HepG2 (cell line): ENCODE results near the gene ETV5. TPM values are rescaled to one million over a fixed set of nuclear protein-coding genes. Genes with fewer than 3 reads are reported as not detected.

Experiments used
- ATAC-seq: fragments of 200-7000 bp; cut with Tn5 transposase; 3 replicates; pipeline ENCODE4 v1.9.1; 2020; ENCODE audit warnings: mild to moderate bottlenecking, moderate library complexity
- BruUV-seq: library from RNA; stranded (reverse); fragments of 400-500 nt; replicated peaks from 2 replicates; lab custom pipeline; 2021; lab: Mats Ljungman, UMichigan
- CTCF ChIA-PET: fragments of 300-600 bp; formaldehyde crosslinking; extraction: SDS; loops from one replicate; lab custom pipeline; 2021; ENCODE audit warnings: low total read pairs, inconsistent platforms, low intra/inter-chr PET ratio; lab: Yijun Ruan, JAX
- POLR2A ChIA-PET: fragments of 350-600 bp; sonication (Branson Sonifier 250); formaldehyde crosslinking; loops from one replicate; lab custom pipeline; 2020; ENCODE audit warnings: antibody characterized with exemption, inconsistent platforms; lab: Yijun Ruan, JAX
- DNase-seq: peaks from one replicate; pipeline ENCODE4 v3.0.0-alpha.2; 2015; ENCODE audit warnings: low spot score
- FAIRE-seq: peaks from 3 replicates; lab custom pipeline; 2011; peaks lifted over from hg19 to GRCh38; lab: Jason Lieb, UNC
- H2AFZ ChIP-seq: one replicate; pipeline ENCODE4 v1.6.1; 2011; ENCODE audit warnings: low read length, inconsistent platforms
- H3K27ac ChIP-seq: fragments of 300-600 bp; 3 replicates; pipeline ENCODE4 v1.8.0; 2011; ENCODE audit warnings: mixed run types, mild to moderate bottlenecking, mixed read lengths, low read length, inconsistent platforms; ENCODE audit not compliant: insufficient read depth; ENCODE audit errors: extremely low read length
- H3K27me3 ChIP-seq, 2 experiments: fragments of 200-600 bp in 1 of 2; 2 replicates in 1 of 2; 3 replicates in 1 of 2; pipeline versions ENCODE4 v1.6.0 to v1.8.0; 2011; ENCODE audit warnings: low read length in 2 of 2, mild to moderate bottlenecking in 2 of 2, moderate library complexity in 2 of 2, inconsistent platforms in 1 of 2; ENCODE audit not compliant: insufficient read depth in 2 of 2, control insufficient read depth in 1 of 2
- H3K36me3 ChIP-seq, 2 experiments: fragments of 200-600 bp in 1 of 2; replicated peaks in 1 of 2; 2 replicates in 1 of 2; 3 replicates in 1 of 2; pipeline versions ENCODE4 v1.5.1 to v1.8.0; 2011; ENCODE audit warnings: low read length in 2 of 2, inconsistent platforms in 1 of 2; ENCODE audit not compliant: insufficient read depth in 2 of 2, control insufficient read depth in 1 of 2
- H3K4me1 ChIP-seq: 2 replicates; pipeline ENCODE4 v1.5.1; 2012; ENCODE audit warnings: low read length, inconsistent platforms; ENCODE audit not compliant: insufficient read depth
- H3K4me2 ChIP-seq: 2 replicates; pipeline ENCODE4 v1.6.0; 2011; ENCODE audit warnings: low read depth, low read length, inconsistent platforms
- H3K4me3 ChIP-seq, 3 experiments: fragments of 200-600 bp in 1 of 3; sonication (generic), shearing (Covaris generic) in 1 of 3; replicated peaks in 1 of 3; 2 replicates each; pipeline ENCODE4 v1.5.1; 2011 to 2016; ENCODE audit warnings: low read length in 3 of 3, inconsistent platforms in 2 of 3, low read depth in 2 of 3, mild to moderate bottlenecking in 2 of 3, control low read depth in 1 of 3, mixed read lengths in 1 of 3; ENCODE audit not compliant: insufficient read depth in 1 of 3
- H3K79me2 ChIP-seq: one replicate; pipeline ENCODE4 v1.6.1; 2011; ENCODE audit warnings: low read length, inconsistent platforms; ENCODE audit not compliant: insufficient read depth
- H3K9ac ChIP-seq: 2 replicates; pipeline ENCODE4 v1.6.0; 2011; ENCODE audit warnings: mild to moderate bottlenecking, low read depth, low read length, inconsistent platforms; ENCODE audit not compliant: insufficient read depth
- H3K9me3 ChIP-seq: 2 replicates; pipeline ENCODE4 v1.5.1; 2012; ENCODE audit warnings: mild to moderate bottlenecking, low read length
- H4K20me1 ChIP-seq: 2 replicates; pipeline ENCODE4 v1.6.0; 2011; ENCODE audit warnings: inconsistent platforms, mild to moderate bottlenecking, low read length, moderate library complexity; ENCODE audit not compliant: insufficient read depth
- ATRX ChIP-seq: sonication (generic); formaldehyde crosslinking; IDR thresholded peaks from 2 replicates; pipeline ENCODE4 v1.4.0; 2020; ENCODE audit warnings: missing genetic modification reagents, borderline replicate concordance
- CBFB ChIP-seq: sonication (generic); formaldehyde crosslinking; IDR thresholded peaks from 2 replicates; pipeline ENCODE4 v1.4.0; 2020; ENCODE audit warnings: missing genetic modification reagents
- CENPX ChIP-seq: sonication (generic); formaldehyde crosslinking; IDR thresholded peaks from 2 replicates; pipeline ENCODE4 v1.9.0; 2021; ENCODE audit warnings: mild to moderate bottlenecking, missing genetic modification reagents, moderate library complexity
- FOXK1 ChIP-seq: sonication (generic); formaldehyde crosslinking; IDR thresholded peaks from 2 replicates; pipeline ENCODE4 v1.4.0; 2020; ENCODE audit warnings: low read depth, missing genetic modification reagents, borderline replicate concordance
- HNF4A ChIP-seq: sonication (generic); formaldehyde crosslinking; IDR thresholded peaks from 2 replicates; pipeline ENCODE4 v1.4.0; 2020; ENCODE audit warnings: missing genetic modification reagents
- ISX ChIP-seq: sonication (generic); formaldehyde crosslinking; conservative IDR thresholded peaks from 2 replicates; pipeline ENCODE4 v1.5.0; 2020; ENCODE audit warnings: missing genetic modification reagents
- MAFG ChIP-seq: sonication (generic); formaldehyde crosslinking; IDR thresholded peaks from 2 replicates; pipeline ENCODE4 v1.5.1; 2020; ENCODE audit warnings: mild to moderate bottlenecking, missing genetic modification reagents
- MEF2D ChIP-seq: sonication (generic); formaldehyde crosslinking; IDR thresholded peaks from 2 replicates; pipeline ENCODE4 v1.5.1; 2020; ENCODE audit warnings: mild to moderate bottlenecking, missing genetic modification reagents
- SMAD1 ChIP-seq: sonication (generic); formaldehyde crosslinking; IDR thresholded peaks from 2 replicates; pipeline ENCODE4 v1.4.0; 2020; ENCODE audit warnings: missing genetic modification reagents, low read depth, mild to moderate bottlenecking, borderline replicate concordance
- ZMYM2 ChIP-seq: sonication (generic); formaldehyde crosslinking; IDR thresholded peaks from 2 replicates; pipeline ENCODE4 v1.8.0; 2022; ENCODE audit warnings: mild to moderate bottlenecking, missing genetic modification reagents
- ZNF205 ChIP-seq: IDR thresholded peaks from 2 replicates; pipeline ENCODE4 v1.6.1; 2018; ENCODE audit warnings: missing biosample characterization, missing genetic modification reagents
- ZNF776 ChIP-seq: sonication (generic); formaldehyde crosslinking; IDR thresholded peaks from 2 replicates; pipeline ENCODE4 v1.4.0; 2020; ENCODE audit warnings: mild to moderate bottlenecking, missing genetic modification reagents
- WGBS: methylation state at CpG from one replicate; pipeline ENCODE4 v1.1.6; 2017; ENCODE audit warnings: low lambda C conversion rate; 5-methylcytosine and 5-hydroxymethylcytosine counted together
- in situ Hi-C: cut with HindIII; loops from 2 replicates; pipeline ENCODE4 v1.10.0; 2017; ENCODE audit warnings: low pct_unique_long_range_greater_than_20kb; ENCODE audit not compliant: extremely low pct_ligation_motif_present
- intact Hi-C: fragments of 100-400 bp; cut with micrococcal nuclease; formaldehyde crosslinking; loops from one replicate; pipeline ENCODE4 v1.10.0; 2022; ENCODE audit not compliant: unreplicated experiment
- polyA plus RNA-seq, 8 experiments: library from polyadenylated mRNA; depleted of rRNA in 3 of 8; stranded (reverse) in 7 of 8; unstranded in 1 of 8; fragments of >200 nt; fragmentation: Illumina TruSeq in 4 of 8; extraction: Trizol in 4 of 8; gene quantifications; 2 replicates each; pipeline versions ENCODE4 v1.2.1 to v1.2.3, GENCODE V29; 2011 to 2016; ENCODE audit warnings: low read depth in 4 of 8, missing spikeins in 1 of 8, mixed read lengths in 1 of 8; ENCODE audit not compliant: insufficient read depth in 1 of 8
- total RNA-seq, 5 experiments: library from RNA; depleted of rRNA; stranded (reverse); fragments of >200 nt; fragmentation: Illumina TruSeq; extraction: Trizol; gene quantifications; 2 replicates each; pipeline ENCODE4 v1.2.3, GENCODE V29; 2016; ENCODE audit warnings: low read depth in 1 of 5
- TF ChIP-seq, protein P1 (sequence below): IDR thresholded peaks from 2 replicates; pipeline ENCODE4 v1.6.1; 2016
- TF ChIP-seq, protein P2 (sequence below): sonication (generic); formaldehyde crosslinking; IDR thresholded peaks from 2 replicates; pipeline ENCODE4 v1.4.0; 2020; ENCODE audit warnings: missing genetic modification reagents
- TF ChIP-seq, protein P3 (sequence below), 2 experiments: sonication (generic) in 1 of 2; formaldehyde crosslinking in 1 of 2; IDR thresholded peaks; 2 replicates each; pipeline versions ENCODE4 v1.4.0 to v1.6.1; 2018 to 2020; ENCODE audit warnings: missing genetic modification reagents in 2 of 2, borderline replicate concordance in 1 of 2, low read depth in 1 of 2, mild to moderate bottlenecking in 1 of 2, missing biosample characterization in 1 of 2
- TF ChIP-seq, protein P4 (sequence below): sonication (generic); formaldehyde crosslinking; IDR thresholded peaks from 2 replicates; pipeline ENCODE4 v1.5.0; 2020; ENCODE audit warnings: missing genetic modification reagents
- TF ChIP-seq, protein P5 (sequence below): sonication (generic); IDR thresholded peaks from 2 replicates; pipeline ENCODE4 v1.6.1; 2016; ENCODE audit warnings: low read depth, borderline replicate concordance
- TF ChIP-seq, protein P6 (sequence below): sonication (generic); formaldehyde crosslinking; IDR thresholded peaks from 2 replicates; pipeline ENCODE4 v1.5.0; 2020; ENCODE audit warnings: missing genetic modification reagents

ETV5 gene
- total and polyA plus RNA-seq, 2 of the 13 experiments (the other 11 are each of a cell fraction or from before 2014, with no cell fraction given): 52.9 to 57.2 TPM

DNA sequence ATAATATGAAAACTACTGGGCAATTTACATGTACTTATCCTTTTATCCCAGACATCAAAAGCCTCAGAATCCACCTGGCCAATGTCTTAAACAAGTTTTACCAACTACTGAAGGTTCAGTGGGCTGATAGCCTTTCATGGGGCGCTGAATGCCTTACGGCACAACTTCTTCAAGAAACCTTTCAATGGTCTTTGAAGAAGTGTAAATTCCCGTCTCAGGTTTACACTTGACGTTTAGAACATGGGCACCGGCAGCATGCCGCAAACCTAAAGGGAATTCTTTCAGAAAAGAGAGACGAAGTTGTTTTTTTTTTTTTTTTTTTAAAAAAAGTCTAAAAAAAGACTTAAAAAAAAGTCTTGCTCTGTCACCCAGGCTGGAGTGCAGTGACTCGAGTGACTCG is 39.7 kb downstream of the ETV5 start (continued):
- TF ChIP-seq, protein P1, sequence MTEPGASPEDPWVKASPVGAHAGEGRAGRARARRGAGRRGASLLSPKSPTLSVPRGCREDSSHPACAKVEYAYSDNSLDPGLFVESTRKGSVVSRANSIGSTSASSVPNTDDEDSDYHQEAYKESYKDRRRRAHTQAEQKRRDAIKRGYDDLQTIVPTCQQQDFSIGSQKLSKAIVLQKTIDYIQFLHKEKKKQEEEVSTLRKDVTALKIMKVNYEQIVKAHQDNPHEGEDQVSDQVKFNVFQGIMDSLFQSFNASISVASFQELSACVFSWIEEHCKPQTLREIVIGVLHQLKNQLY: no peak
- TF ChIP-seq FOXK1 (CRISPR knock-in tag) (no peak), MAFG (no peak)
- TF ChIP-seq, protein P2, sequence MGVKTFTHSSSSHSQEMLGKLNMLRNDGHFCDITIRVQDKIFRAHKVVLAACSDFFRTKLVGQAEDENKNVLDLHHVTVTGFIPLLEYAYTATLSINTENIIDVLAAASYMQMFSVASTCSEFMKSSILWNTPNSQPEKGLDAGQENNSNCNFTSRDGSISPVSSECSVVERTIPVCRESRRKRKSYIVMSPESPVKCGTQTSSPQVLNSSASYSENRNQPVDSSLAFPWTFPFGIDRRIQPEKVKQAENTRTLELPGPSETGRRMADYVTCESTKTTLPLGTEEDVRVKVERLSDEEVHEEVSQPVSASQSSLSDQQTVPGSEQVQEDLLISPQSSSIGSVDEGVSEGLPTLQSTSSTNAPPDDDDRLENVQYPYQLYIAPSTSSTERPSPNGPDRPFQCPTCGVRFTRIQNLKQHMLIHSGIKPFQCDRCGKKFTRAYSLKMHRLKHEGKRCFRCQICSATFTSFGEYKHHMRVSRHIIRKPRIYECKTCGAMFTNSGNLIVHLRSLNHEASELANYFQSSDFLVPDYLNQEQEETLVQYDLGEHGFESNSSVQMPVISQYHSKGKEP (CRISPR knock-in tag): no peak

DNA sequence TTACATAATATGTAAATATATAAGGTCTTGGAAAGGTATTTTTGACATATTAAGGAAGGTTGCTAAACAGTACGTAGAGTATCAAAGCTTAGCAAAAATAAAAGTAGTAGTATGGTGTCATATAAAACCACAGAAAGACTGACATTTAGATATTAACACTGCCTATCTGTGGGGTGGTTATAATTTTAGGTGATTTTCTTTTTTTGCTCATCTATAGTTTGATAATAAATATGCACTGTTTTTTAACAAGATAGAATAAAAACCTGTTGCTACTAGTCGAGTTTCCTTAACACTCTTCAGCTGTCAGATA is 40.7 kb downstream of the ETV5 start:
- Histone ChIP-seq H3K9ac (no peak overlapping the region), H3K27ac (no peak overlapping the region), H2AFZ (no peak overlapping the region), H3K36me3 (peaks cover 20 to 69% of the 10 kb centered on the region in 2 experiments), H3K4me3 (no peak overlapping the region), H3K4me1 (peaks cover 27% of the 10 kb centered on the region), H3K4me2 (no peak overlapping the region), H4K20me1 (no peaks in the 10 kb centered on the region), H3K27me3 (no peaks in the 10 kb centered on the region), H3K79me2 (no peaks in the 10 kb centered on the region), H3K9me3 (no peaks in the 10 kb centered on the region)
- BruUV-seq: no TSS peak
- intact Hi-C loops: no loop called here
- ChIA-PET POLR2A (no interaction called here), CTCF (no interaction called here)
- WGBS: 88% methylated on average over 2 of the region's 2 CpGs
- DNase-seq (no peak), FAIRE-seq (no peak), ATAC-seq (no peak)
- in situ Hi-C loops: no loop called here
- TF ChIP-seq ISX (CRISPR knock-in tag) (no peak), ATRX (CRISPR knock-in tag) (no peak), SMAD1 (no peak), MEF2D (CRISPR knock-in tag) (no peak), HNF4A (CRISPR knock-in tag) (no peak), ZNF205 (no peak), ZNF776 (no peak), CBFB (no peak), ZMYM2 (CRISPR knock-in tag) (no peak), CENPX (no peak)
- TF ChIP-seq, protein P3, sequence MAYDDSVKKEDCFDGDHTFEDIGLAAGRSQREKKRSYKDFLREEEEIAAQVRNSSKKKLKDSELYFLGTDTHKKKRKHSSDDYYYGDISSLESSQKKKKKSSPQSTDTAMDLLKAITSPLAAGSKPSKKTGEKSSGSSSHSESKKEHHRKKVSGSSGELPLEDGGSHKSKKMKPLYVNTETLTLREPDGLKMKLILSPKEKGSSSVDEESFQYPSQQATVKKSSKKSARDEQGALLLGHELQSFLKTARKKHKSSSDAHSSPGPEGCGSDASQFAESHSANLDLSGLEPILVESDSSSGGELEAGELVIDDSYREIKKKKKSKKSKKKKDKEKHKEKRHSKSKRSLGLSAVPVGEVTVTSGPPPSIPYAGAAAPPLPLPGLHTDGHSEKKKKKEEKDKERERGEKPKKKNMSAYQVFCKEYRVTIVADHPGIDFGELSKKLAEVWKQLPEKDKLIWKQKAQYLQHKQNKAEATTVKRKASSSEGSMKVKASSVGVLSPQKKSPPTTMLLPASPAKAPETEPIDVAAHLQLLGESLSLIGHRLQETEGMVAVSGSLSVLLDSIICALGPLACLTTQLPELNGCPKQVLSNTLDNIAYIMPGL (CRISPR knock-in tag; IDR thresholded peaks at IDR 0.05; ENCODE audit: borderline replicate concordance in 1 of 2, low read depth in 1 of 2): no peak
- TF ChIP-seq, protein P4, sequence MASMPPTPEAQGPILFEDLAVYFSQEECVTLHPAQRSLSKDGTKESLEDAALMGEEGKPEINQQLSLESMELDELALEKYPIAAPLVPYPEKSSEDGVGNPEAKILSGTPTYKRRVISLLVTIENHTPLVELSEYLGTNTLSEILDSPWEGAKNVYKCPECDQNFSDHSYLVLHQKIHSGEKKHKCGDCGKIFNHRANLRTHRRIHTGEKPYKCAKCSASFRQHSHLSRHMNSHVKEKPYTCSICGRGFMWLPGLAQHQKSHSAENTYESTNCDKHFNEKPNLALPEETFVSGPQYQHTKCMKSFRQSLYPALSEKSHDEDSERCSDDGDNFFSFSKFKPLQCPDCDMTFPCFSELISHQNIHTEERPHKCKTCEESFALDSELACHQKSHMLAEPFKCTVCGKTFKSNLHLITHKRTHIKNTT (CRISPR knock-in tag): no peak
- TF ChIP-seq, protein P5, sequence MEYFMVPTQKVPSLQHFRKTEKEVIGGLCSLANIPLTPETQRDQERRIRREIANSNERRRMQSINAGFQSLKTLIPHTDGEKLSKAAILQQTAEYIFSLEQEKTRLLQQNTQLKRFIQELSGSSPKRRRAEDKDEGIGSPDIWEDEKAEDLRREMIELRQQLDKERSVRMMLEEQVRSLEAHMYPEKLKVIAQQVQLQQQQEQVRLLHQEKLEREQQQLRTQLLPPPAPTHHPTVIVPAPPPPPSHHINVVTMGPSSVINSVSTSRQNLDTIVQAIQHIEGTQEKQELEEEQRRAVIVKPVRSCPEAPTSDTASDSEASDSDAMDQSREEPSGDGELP: no peak
- TF ChIP-seq, protein P6, sequence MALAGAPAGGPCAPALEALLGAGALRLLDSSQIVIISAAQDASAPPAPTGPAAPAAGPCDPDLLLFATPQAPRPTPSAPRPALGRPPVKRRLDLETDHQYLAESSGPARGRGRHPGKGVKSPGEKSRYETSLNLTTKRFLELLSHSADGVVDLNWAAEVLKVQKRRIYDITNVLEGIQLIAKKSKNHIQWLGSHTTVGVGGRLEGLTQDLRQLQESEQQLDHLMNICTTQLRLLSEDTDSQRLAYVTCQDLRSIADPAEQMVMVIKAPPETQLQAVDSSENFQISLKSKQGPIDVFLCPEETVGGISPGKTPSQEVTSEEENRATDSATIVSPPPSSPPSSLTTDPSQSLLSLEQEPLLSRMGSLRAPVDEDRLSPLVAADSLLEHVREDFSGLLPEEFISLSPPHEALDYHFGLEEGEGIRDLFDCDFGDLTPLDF (CRISPR knock-in tag): no peak
